Ovary (tissue), 9 donors: Measurements from ENCODE around the gene ARL6IP5. TPM values are rescaled to one million over a fixed set of nuclear protein-coding genes. Genes with fewer than 3 reads are reported as not detected.

Experiments used
- DNase-seq, 5 donors: peaks; one replicate each; pipeline ENCODE4 v3.0.0-alpha.2; 2019 to 2020
- H3K27ac ChIP-seq, 2 donors: fragments of 200-600 bp; one replicate each; pipeline versions ENCODE4 v1.5.1 to v1.8.0; 2019 to 2022
- H3K27me3 ChIP-seq: fragments of 200-600 bp; one replicate; pipeline ENCODE4 v1.8.0; 2022
- H3K36me3 ChIP-seq: fragments of 200-600 bp; sonication (generic); one replicate; pipeline ENCODE4 v1.5.1; 2019
- H3K4me1 ChIP-seq: one replicate; pipeline ENCODE4 v1.8.1; 2013; ENCODE audit warnings: mild to moderate bottlenecking, moderate library complexity; ENCODE audit not compliant: insufficient read depth
- H3K4me3 ChIP-seq: fragments of 200-600 bp; sonication (generic); one replicate; pipeline ENCODE4 v1.5.1; 2017
- H3K9me3 ChIP-seq, 2 donors: fragments of 200-600 bp in 1 of 2; sonication (generic) in 1 of 2; one replicate each; pipeline versions ENCODE4 v1.5.1 to v1.8.1; 2013 to 2019; ENCODE audit warnings: mild to moderate bottlenecking in 1 of 2, moderate library complexity in 1 of 2
- EP300 ChIP-seq: sonication (generic); formaldehyde crosslinking; IDR thresholded peaks from one replicate; pipeline ENCODE4 v1.6.1; 2017; ENCODE audit warnings: antibody characterized with exemption
- POLR2A ChIP-seq: fragments of 450-650 bp; IDR thresholded peaks from one replicate; pipeline ENCODE4 v1.6.1; 2017; ENCODE audit warnings: antibody characterized with exemption, mild to moderate bottlenecking, moderate library complexity
- WGBS, 3 donors: extraction: QIAGEN DNeasy Blood & Tissue Kit in 1 of 3; methylation state at CpG; one replicate each; pipeline versions ENCODE4 v1.1.5 to v1.1.7; 2013 to 2017; 5-methylcytosine and 5-hydroxymethylcytosine counted together
- intact Hi-C, 4 donors: fragments of 100-400 bp; cut with DNase I; formaldehyde crosslinking; loops; one replicate each; pipeline versions ENCODE4 v1.11.0 to v1.15.1; 2022 to 2023
- polyA plus RNA-seq, 2 donors: library from polyadenylated mRNA; stranded (reverse); fragments of 200-250 nt in 1 of 2; fragments of 350-450 nt in 1 of 2; fragmentation: Illumina TruSeq in 1 of 2; extraction: RNeasy Lipid Tissue Mini Kit (QIAGEN cat#74804) in 1 of 2; gene quantifications; one replicate each; pipeline ENCODE4 v1.2.3, GENCODE V29; 2013 to 2014
- total RNA-seq, 7 donors: library from RNA; depleted of rRNA in 2 of 7; stranded (reverse); fragments of >200 nt in 2 of 7; fragmentation: NEBNext Ultra II Directional in 3 of 7; extraction: Animal tissue kit (Norgen Biotek cat#: 25700) in 3 of 7; gene quantifications; one replicate each; pipeline versions ENCODE4 v1.1.0 to v1.2.4, GENCODE V29; 2016 to 2023
- TF ChIP-seq, protein P1 (sequence below), 3 donors: fragments of 450-650 bp in 2 of 3; fragments of 200-600 bp in 1 of 3; IDR thresholded peaks; one replicate each; pipeline versions ENCODE4 v1.5.1 to v1.8.0; 2016 to 2022; ENCODE audit warnings: antibody characterized with exemption in 3 of 3, mild to moderate bottlenecking in 1 of 3
- donor health status: DM: no; HTN: no; CAD: no; lungs with moderate emphysema.
- donor health status: DM: no; HTN: no; CAD: no.
- donor health status: Bipolar disorder and iron deficiency.
- donor health status: DM: yes; HTN: yes; CAD: no.
- donor health status: DM: no; HTN: no; CAD: no.
- donor health status: DM: yes; HTN: yes; CAD: no.

The ARL6IP5 gene
- total and polyA plus RNA-seq, 9 donors: 59.0 to 197 (median 78.4) TPM

DNA sequence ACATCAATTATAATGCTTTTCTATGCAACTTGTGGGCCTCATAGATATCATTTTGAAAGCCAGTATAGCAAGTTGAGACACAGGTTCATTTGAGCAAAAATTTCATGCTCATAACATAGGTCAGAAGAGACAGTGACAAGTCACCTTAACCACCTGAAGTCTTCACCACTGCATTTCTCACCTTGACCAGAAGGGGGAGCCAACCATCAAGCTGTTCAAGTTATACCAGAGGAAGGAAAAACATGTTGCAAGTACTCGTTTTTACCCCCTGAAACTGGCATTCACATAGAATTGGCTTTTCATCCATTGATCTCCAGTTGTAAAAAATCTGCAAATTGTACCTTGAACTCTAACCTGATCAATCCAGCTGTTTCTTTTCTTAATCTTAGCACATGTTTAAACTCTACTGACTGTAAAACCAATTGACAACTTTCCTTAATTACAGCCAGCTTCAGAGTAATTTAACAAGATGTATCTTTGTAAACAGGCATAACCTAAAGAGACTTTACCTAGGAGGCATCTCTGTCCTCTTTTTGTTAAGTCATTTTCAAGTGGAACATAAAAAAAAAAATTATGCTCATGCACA is 36.2 kb downstream of the ARL6IP5 start:
- TF ChIP-seq POLR2A (no peak), EP300 (no peak)
- TF ChIP-seq, protein P1, sequence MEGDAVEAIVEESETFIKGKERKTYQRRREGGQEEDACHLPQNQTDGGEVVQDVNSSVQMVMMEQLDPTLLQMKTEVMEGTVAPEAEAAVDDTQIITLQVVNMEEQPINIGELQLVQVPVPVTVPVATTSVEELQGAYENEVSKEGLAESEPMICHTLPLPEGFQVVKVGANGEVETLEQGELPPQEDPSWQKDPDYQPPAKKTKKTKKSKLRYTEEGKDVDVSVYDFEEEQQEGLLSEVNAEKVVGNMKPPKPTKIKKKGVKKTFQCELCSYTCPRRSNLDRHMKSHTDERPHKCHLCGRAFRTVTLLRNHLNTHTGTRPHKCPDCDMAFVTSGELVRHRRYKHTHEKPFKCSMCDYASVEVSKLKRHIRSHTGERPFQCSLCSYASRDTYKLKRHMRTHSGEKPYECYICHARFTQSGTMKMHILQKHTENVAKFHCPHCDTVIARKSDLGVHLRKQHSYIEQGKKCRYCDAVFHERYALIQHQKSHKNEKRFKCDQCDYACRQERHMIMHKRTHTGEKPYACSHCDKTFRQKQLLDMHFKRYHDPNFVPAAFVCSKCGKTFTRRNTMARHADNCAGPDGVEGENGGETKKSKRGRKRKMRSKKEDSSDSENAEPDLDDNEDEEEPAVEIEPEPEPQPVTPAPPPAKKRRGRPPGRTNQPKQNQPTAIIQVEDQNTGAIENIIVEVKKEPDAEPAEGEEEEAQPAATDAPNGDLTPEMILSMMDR (IDR thresholded peaks at IDR 0.05): peak; percentile 64 to 69 (median 68)
- intact Hi-C loops: no loop called here
- WGBS, 3 donors: 0 to 5% (median 3%) methylated on average over 1 of the region's 1 CpG

DNA sequence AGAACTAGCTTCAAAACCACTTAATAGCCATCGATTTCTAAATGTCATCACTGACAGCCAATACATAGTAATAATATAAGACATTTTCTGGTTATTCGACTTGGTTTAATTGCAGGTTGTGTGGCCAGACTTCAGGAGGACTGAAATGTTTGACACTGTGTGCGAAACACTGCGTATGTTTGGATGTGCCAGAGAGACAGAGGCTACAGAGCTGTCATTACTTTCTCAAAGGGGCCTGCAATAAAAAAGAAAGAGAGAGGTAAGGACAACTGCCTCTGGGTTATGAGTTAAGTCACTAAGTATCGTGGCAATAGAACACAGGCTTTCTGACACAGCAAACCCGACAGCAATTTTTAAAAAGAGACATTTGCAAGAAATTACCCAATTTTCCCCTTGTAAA is 36.8 kb downstream of the ARL6IP5 start:
- no peak for DNase-seq
- Histone ChIP-seq H3K4me3 (no peak overlapping the region), H3K36me3 (no peaks in the 10 kb centered on the region), H3K27ac (no peak overlapping the region), H3K4me1 (no peaks in the 10 kb centered on the region), H3K9me3 (no peaks in the 10 kb centered on the region), H3K27me3 (no peaks in the 10 kb centered on the region)
- intact Hi-C loops: no loop called here
- 90 to 91% (median 90%) methylated on average over 6 of the region's 6 CpGs for WGBS, 3 donors
- TF ChIP-seq, protein P1 (IDR thresholded peaks at IDR 0.05): no peak
- TF ChIP-seq POLR2A (no peak), EP300 (no peak)

More for the DNA sequence above, 36.2 kb downstream of the ARL6IP5 start:
- Histone ChIP-seq H3K4me1 (no peaks in the 10 kb centered on the region), H3K9me3 (no peaks in the 10 kb centered on the region), H3K27ac (no peak overlapping the region), H3K4me3 (no peak overlapping the region), H3K36me3 (no peaks in the 10 kb centered on the region), H3K27me3 (no peaks in the 10 kb centered on the region)
- DNase-seq: peak in 4 of 5 donors; percentile 43 to 78 (median 56)

DNA sequence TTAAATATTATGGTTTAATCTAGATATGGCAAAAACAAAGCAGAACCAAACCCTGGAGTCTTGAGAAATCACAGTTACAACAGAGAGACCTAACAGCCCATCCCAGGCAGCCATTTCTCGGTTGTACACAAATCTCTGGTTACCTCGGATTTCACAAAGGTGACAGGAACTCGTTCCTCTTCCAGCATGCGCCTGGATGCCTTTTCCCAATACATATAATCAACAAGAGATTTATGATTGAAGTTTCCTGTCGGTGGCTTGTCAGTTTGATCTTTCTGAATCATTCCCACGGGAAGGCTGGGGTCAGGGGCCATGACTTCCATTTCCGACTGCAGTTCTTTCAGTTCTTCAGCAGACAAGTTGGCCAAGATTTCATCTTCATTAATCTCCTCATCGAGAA is 37.2 kb downstream of the ARL6IP5 start:
- intact Hi-C loops: no loop called here
- Histone ChIP-seq H3K36me3 (no peaks in the 10 kb centered on the region), H3K27ac (no peak overlapping the region), H3K4me3 (no peak overlapping the region), H3K27me3 (no peaks in the 10 kb centered on the region), H3K4me1 (no peaks in the 10 kb centered on the region), H3K9me3 (no peaks in the 10 kb centered on the region)
- no peak for DNase-seq
- WGBS, 3 donors: 62 to 68% (median 65%) methylated on average over 8 of the region's 8 CpGs
- TF ChIP-seq, protein P1 (IDR thresholded peaks at IDR 0.05): no peak

DNA sequence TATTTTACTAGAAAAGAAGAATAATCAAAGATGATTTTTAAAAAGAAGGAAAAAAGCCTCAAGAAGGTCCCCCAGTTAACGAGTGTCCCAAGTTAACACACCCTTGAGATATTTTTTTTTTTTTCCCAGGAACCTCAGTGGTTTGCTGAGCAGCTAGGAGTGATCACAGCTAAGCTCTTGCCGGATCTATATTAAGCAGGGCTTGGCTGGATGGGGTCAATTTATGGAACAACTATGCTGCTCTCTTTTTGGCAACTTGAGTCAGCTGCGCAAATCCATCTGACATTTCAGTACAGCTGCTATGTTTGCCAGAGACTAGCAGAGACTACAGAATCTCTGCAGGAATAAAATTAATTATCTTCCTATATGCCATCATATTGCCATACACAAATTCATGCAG is 37.7 kb downstream of the ARL6IP5 start, which contains the start of gene LMOD3:
TSS of gene LMOD3 (minus strand) at position 193 of the 400 bp plus-strand sequence. CDS start 209 bp downstream, outside the sequence.
- DNase-seq: no peak
- Histone ChIP-seq H3K27me3 (no peaks in the 10 kb centered on the region), H3K4me3 (no peak within 1 kb of the TSS), H3K4me1 (no peaks in the 10 kb centered on the region), H3K27ac (no peak within 1 kb of the TSS), H3K9me3 (no peaks in the 10 kb centered on the region), H3K36me3 (no peaks in the 10 kb centered on the region)
- 76 to 81% (median 78%) methylated on average over 3 of the region's 3 CpGs for WGBS, 3 donors
- TF ChIP-seq POLR2A (no peak), EP300 (no peak)
- TF ChIP-seq, protein P1 (IDR thresholded peaks at IDR 0.05): no peak
- intact Hi-C loops: no loop called here
